Body of pancreas (tissue), 4 donors: Measurements from ENCODE around the gene PLPP4. TPM values are rescaled to one million over a fixed set of nuclear protein-coding genes. Genes with fewer than 3 reads are reported as not detected.

ENCODE experiments used
- ATAC-seq: fragments of 150-250 bp; one replicate; pipeline ENCODE4 v1.9.1; 2016
- DNase-seq, 4 donors: peaks; one replicate each; pipeline ENCODE4 v3.0.0-alpha.2; 2019
- H3K27ac ChIP-seq, 4 donors: fragments of 200-600 bp; sonication (generic); 1 replicate in 3 of 4; 2 replicates in 1 of 4; pipeline versions ENCODE4 v1.5.1 to v1.6.1; 2016 to 2019; ENCODE audit warnings: mild to moderate bottlenecking in 1 of 4, mixed read lengths in 1 of 4, moderate library complexity in 1 of 4
- H3K27me3 ChIP-seq, 2 donors: fragments of 200-600 bp; sonication (generic); one replicate each; pipeline ENCODE4 v1.6.0; 2016; ENCODE audit warnings: mild to moderate bottlenecking in 1 of 2
- H3K36me3 ChIP-seq, 2 donors: fragments of 200-600 bp; sonication (generic); replicated peaks in 1 of 2; 2 replicates each; pipeline ENCODE4 v1.5.1; 2016; ENCODE audit warnings: low read depth in 2 of 2; ENCODE audit not compliant: insufficient read depth in 1 of 2
- H3K4me1 ChIP-seq: fragments of 200-600 bp; sonication (generic); one replicate; pipeline ENCODE4 v1.6.0; 2016
- H3K4me3 ChIP-seq, 2 donors: fragments of 200-600 bp; sonication (generic); 1 replicate in 1 of 2; 2 replicates in 1 of 2; pipeline ENCODE4 v1.5.1; 2016 to 2019
- H3K9me3 ChIP-seq, 3 donors: fragments of 200-600 bp; sonication (generic); 1 replicate in 2 of 3; 2 replicates in 1 of 3; pipeline ENCODE4 v1.5.1; 2016
- CTCF ChIP-seq, 7 experiments: fragments of 450-650 bp in 4 of 7; fragments of 200-600 bp in 3 of 7; sonication (generic) in 3 of 7; IDR thresholded peaks; one replicate each; pipeline ENCODE4 v1.5.1; 2016 to 2019; ENCODE audit warnings: antibody characterized with exemption in 7 of 7
- POLR2A ChIP-seq, 3 donors: fragments of 450-650 bp; IDR thresholded peaks; one replicate each; pipeline ENCODE4 v1.6.1; 2016; ENCODE audit warnings: antibody characterized with exemption in 3 of 3, mild to moderate bottlenecking in 2 of 3
- WGBS, 2 donors: methylation state at CpG; one replicate each; pipeline ENCODE4 v1.1.5; 2017; 5-methylcytosine and 5-hydroxymethylcytosine counted together
- intact Hi-C: fragments of 100-400 bp; cut with DNase I; formaldehyde crosslinking; loops from one replicate; pipeline ENCODE4 v1.15.1; 2023
- total RNA-seq, 2 donors: library from RNA; depleted of rRNA; stranded (reverse); fragments of >200 nt; gene quantifications; one replicate each; pipeline ENCODE4 v1.1.0, GENCODE V29; 2016

Gene PLPP4
- total RNA-seq, 2 donors from 2014 or later: 0.78 TPM; not detected in 1

- ATAC-seq: no peak
- H3K36me3 ChIP-seq: no peaks in the 10 kb centered on the region
- 48 to 55% methylated on average over 3 to 5 of the region's 5 CpGs for WGBS, 2 donors
- no peak overlapping the region for H3K4me3 ChIP-seq
- H3K27ac ChIP-seq: no peak overlapping the region
- TF ChIP-seq POLR2A (IDR thresholded peaks at IDR 0.05) (no peak), CTCF (IDR thresholded peaks at IDR 0.05) (no peak)
- no peaks in the 10 kb centered on the region for H3K27me3 ChIP-seq
- no peak for DNase-seq
- intact Hi-C loops: no loop called here
- H3K9me3 ChIP-seq: no peaks in the 10 kb centered on the region
- no peaks in the 10 kb centered on the region for H3K4me1 ChIP-seq
Observed at GRCh38 chr10:120598386-120598785, 141.4 kb downstream of the PLPP4 start.

- ATAC-seq (no peak), DNase-seq (no peak)
- Histone ChIP-seq H3K27ac (no peak overlapping the region), H3K4me3 (no peak overlapping the region), H3K36me3 (no peaks in the 10 kb centered on the region), H3K9me3 (no peaks in the 10 kb centered on the region), H3K27me3 (no peaks in the 10 kb centered on the region), H3K4me1 (no peaks in the 10 kb centered on the region)
- 51 to 56% methylated on average over 8 to 9 of the region's 9 CpGs for WGBS, 2 donors
- intact Hi-C loops: no loop called here
- no peak for TF ChIP-seq CTCF (IDR thresholded peaks at IDR 0.05)
- no peak for TF ChIP-seq POLR2A (IDR thresholded peaks at IDR 0.05)
Observed at GRCh38 chr10:120599200-120599724, 142.2 kb downstream of the PLPP4 start.

- intact Hi-C loops: no loop called here
- H3K27ac ChIP-seq: no peak overlapping the region
- no peaks in the 10 kb centered on the region for H3K27me3 ChIP-seq
- H3K36me3 ChIP-seq: no peaks in the 10 kb centered on the region
- H3K9me3 ChIP-seq: no peaks in the 10 kb centered on the region
- no peak for ATAC-seq
- 47 to 59% methylated on average over 12 of the region's 12 CpGs for WGBS, 2 donors
- H3K4me1 ChIP-seq: no peaks in the 10 kb centered on the region
- no peak overlapping the region for H3K4me3 ChIP-seq
- DNase-seq: no peak
- TF ChIP-seq POLR2A (IDR thresholded peaks at IDR 0.05): no peak
- TF ChIP-seq CTCF (IDR thresholded peaks at IDR 0.05): no peak
Observed at GRCh38 chr10:120600871-120601649, 144.0 kb downstream of the PLPP4 start.

GRCh38 chr10:120601999-120602398 lies 145.0 kb downstream of the PLPP4 start:
- ATAC-seq (no peak), DNase-seq (no peak)
- Histone ChIP-seq H3K4me3 (no peak overlapping the region), H3K36me3 (no peaks in the 10 kb centered on the region), H3K27me3 (no peaks in the 10 kb centered on the region), H3K27ac (no peak overlapping the region), H3K9me3 (no peaks in the 10 kb centered on the region), H3K4me1 (no peaks in the 10 kb centered on the region)
- intact Hi-C loops: no loop called here
- WGBS, 2 donors: 69 to 70% methylated on average over 2 of the region's 2 CpGs
- TF ChIP-seq CTCF (IDR thresholded peaks at IDR 0.05) (no peak), POLR2A (IDR thresholded peaks at IDR 0.05) (no peak)

- intact Hi-C loops: no loop called here
- Histone ChIP-seq H3K4me3 (no peak overlapping the region), H3K27ac (no peak overlapping the region), H3K4me1 (no peaks in the 10 kb centered on the region), H3K9me3 (no peaks in the 10 kb centered on the region), H3K27me3 (no peaks in the 10 kb centered on the region), H3K36me3 (no peaks in the 10 kb centered on the region)
- 56 to 72% methylated on average over 3 of the region's 3 CpGs for WGBS, 2 donors
- DNase-seq (no peak), ATAC-seq (no peak)
- no peak for TF ChIP-seq POLR2A (IDR thresholded peaks at IDR 0.05)
- TF ChIP-seq CTCF (IDR thresholded peaks at IDR 0.05): no peak
Observed at GRCh38 chr10:120605410-120605809, 148.4 kb downstream of the PLPP4 start.
